ENCODE measurements around the gene KIF26B.
"Not testable (repeated sequence)": the region's sequence is repeated elsewhere in the genome, so short reads cannot be mapped to it uniquely, and the experiment has no call there.

KIF26B gene

GRCh38 chr1:245323765-245324164, 169.0 kb downstream of the KIF26B start:
- not testable (repeated sequence) for DNase-seq (ENCODE audit: low read depth)

- no peak for DNase-seq (ENCODE audit: low read depth)
Measured at GRCh38 chr1:245325922-245326795, 171.4 kb downstream of the KIF26B start.

- DNase-seq (ENCODE audit: low read depth): no peak
Measured at GRCh38 chr1:245327360-245327759, 172.6 kb downstream of the KIF26B start.

DNA sequence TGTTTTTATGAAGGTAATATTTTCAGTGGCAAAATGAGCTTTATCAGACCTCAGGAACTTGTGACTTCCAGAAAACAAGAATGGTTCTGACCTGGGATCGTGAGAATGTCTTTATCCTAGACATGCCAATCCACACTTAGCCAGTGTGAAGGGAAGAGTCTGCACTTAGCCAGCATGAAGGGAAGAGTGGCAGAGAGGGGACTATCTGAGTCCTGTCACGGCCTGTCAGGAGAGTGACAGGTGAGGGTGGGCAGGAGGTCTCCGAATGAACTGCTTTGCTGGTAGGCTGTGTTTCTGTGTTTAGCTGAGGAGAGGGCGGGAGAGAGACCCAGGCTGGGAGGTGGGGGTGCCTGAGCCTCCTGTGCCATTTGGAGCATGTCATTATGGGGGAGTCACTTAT, 173.1 kb downstream of the KIF26B start:
- DNase-seq (ENCODE audit: low read depth): no peak

GRCh38 chr1:245330951-245331350, 176.2 kb downstream of the KIF26B start:
- no peak for DNase-seq (ENCODE audit: low read depth)

DNA sequence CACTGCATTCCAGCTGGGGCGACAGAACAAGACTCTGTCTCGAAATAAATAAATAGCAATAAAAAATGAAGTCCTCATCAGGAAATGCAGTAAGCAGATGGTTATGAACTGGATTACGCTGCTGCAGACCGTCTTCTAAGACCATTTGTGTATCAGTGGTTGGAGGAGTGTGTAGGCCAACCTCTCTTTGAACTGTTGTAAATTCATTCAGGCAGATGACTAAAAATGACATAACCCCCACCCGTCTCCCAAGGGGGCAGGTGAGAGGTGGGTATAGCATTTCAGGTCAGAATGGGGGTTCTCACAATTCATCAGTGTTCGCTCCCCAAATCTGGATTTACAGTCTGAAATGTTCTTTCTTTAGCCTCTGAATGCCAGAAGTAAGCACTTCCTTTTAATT, 177.3 kb downstream of the KIF26B start:
- DNase-seq (ENCODE audit: low read depth): no peak

DNA sequence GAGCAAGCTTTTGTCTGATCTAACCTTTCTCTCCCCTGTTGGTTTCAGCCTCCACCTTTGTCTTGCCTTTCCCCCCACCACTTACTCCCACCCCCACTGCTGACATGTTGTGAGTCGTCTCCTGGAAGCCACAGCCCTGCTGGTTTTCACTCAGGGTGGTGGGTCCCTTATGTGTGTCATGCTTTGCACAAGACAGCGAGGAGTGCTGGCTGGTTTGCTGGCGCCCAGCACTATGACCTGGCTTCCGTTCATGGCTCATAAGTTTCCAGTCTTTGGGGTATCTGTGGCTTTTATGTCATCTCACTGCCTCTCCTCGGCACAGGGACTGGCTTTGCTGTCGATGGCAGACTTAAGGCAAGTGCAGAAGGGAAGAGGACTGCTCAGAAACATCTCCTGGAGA, 177.7 kb downstream of the KIF26B start:
- DNase-seq (ENCODE audit: low read depth): no peak

DNA sequence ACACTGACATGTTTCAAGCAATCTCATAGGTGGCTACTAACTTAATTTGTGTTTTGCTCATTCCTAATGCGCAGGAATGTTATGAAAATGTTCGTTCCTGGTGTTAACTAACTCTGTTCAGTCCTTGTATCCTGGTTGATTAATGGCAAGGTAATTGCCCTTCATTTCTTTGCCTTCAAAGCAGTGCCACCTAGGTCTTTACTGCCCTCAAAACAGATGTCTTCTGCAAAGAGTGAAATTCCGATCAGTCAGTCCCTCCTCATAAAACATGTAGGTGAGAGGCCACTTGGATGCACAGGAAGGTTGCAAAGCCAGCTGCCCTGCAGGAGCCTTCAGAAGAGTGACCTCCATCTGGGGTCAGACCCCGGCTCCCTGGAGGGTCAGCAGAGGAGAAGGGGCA, 179.4 kb downstream of the KIF26B start:
- DNase-seq (ENCODE audit: low read depth): no peak

- DNase-seq (ENCODE audit: low read depth): no peak
Measured at GRCh38 chr1:245334827-245335490, 180.2 kb downstream of the KIF26B start.

DNA sequence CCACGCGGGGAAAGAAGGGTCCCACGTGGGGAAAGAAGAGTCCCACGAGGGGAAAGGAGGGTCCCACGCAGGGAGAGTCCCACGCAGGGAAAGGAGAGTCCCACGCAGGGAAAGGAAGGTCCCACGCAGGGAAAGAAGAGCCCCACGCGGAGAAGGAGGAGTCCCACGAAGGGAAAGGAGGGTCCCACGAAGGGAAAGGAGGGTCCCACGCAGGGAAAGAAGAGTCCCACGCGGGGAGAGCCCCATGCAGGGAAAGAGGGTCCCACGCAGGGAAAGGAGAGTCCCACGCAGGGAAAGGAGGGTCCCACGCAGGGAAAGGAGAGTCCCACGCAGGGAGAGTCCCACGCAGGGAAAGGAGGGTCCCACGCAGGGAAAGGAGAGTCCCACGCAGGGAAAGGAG, 180.9 kb downstream of the KIF26B start:
- not testable (repeated sequence) for DNase-seq (ENCODE audit: low read depth)

DNA sequence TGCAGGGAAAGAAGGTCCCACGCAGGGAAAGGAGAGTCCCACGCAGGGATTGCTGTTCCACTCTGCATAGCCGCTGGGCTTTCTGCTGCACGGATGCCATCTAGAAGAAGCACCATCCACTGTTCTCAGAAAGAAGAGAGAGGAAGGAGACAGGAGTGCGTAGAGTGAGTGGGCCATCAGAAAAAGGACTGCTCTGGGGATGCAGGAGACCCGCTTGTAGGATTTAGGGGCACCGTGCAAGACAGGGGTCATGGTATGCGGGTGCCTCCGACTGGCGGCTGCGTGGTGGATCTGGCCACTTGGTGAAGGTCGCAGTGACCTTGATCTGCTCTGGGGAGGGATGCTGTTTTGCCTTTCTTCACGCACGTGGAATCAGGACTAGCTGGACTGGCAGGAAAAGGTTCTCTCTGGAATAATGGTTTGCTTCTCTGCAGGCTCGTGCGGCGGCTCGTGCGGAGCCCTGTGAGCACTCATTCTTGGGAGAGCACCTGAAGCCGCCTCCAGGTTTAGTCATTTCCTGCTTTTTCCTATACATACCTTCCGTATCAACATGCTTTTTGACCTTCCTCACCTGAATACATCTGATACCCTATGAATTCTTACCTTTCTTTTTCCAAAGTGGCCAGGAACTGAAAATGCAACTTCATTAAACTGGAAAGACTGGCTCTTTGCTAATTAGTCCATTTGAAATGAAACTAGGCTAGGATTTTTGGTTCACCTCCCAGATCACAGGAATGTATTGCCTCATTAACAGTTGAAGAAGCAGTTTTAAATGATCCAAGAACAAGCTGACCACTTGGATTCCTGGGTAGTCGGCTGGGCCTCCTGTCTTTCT, 181.6 kb downstream of the KIF26B start:
- no peak for DNase-seq (ENCODE audit: low read depth)

GRCh38 chr1:245336984-245337355, 182.2 kb downstream of the KIF26B start:
- DNase-seq (ENCODE audit: low read depth): not testable (repeated sequence)

- DNase-seq (ENCODE audit: low read depth): no peak
Measured at GRCh38 chr1:245337829-245338484, 183.2 kb downstream of the KIF26B start.

DNA sequence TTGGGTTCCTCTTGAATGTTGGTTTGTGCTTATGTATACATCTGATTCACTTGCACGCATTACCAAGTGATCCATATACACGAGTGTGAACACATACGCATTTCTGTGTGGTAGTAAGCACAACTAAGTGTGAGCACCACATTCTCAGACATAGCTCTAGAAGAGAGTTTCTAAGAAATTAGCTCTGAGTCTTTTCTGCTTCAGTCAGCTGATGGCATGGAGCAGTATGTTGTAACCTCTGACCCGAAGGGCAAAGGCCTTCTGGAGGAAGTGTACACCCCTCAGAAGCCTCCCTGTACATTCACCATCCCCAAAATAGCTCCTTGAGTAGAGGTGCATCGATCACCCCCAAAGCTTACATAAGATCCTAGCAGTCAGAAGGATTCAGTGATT, 183.7 kb downstream of the KIF26B start:
- DNase-seq (ENCODE audit: low read depth): no peak

- no peak for DNase-seq (ENCODE audit: low read depth)
Measured at GRCh38 chr1:245341743-245342142, 187.0 kb downstream of the KIF26B start.

GRCh38 chr1:245345191-245345884, 190.6 kb downstream of the KIF26B start:
- no peak for DNase-seq (ENCODE audit: low read depth)

DNA sequence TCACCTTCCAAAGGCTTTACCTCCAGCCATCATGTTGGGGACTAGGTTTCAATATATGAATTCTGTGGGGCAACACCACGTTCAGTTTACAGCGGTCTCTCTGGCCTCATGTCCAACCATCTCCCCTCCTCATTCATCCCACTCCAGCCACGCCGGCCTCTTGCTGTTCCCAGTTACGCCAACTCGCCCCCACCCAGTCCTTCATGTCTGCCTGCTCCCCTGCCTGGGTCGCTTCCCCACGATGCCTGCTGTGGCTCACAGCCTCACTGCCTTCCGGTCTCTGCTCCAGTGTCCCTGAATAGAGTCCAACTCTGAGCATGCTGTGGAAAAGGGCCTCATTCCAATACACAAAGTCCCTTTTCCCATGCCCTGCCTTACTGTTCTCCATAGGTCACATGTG, 193.8 kb downstream of the KIF26B start:
- DNase-seq (ENCODE audit: low read depth): no peak

DNA sequence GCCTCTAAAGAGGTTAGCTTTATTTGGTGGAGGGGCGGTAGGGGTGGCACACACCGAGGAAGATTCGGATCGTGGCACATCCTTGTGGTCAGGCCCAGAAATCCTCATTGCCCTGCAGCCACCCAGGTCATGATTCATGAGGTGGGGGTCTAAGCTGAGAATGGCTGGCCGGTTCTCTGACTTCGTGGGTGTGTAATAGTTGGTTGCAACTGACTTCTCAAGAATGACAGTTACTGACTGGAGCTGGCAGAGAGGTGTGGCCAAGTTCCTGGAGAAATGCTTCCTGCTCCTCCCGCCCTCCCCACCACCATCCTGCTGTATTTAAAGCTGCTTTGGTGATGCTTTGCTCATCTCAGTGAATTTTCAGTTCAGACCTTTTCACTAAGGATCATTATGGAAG, 198.6 kb downstream of the KIF26B start:
- no peak for DNase-seq (ENCODE audit: low read depth)

DNA sequence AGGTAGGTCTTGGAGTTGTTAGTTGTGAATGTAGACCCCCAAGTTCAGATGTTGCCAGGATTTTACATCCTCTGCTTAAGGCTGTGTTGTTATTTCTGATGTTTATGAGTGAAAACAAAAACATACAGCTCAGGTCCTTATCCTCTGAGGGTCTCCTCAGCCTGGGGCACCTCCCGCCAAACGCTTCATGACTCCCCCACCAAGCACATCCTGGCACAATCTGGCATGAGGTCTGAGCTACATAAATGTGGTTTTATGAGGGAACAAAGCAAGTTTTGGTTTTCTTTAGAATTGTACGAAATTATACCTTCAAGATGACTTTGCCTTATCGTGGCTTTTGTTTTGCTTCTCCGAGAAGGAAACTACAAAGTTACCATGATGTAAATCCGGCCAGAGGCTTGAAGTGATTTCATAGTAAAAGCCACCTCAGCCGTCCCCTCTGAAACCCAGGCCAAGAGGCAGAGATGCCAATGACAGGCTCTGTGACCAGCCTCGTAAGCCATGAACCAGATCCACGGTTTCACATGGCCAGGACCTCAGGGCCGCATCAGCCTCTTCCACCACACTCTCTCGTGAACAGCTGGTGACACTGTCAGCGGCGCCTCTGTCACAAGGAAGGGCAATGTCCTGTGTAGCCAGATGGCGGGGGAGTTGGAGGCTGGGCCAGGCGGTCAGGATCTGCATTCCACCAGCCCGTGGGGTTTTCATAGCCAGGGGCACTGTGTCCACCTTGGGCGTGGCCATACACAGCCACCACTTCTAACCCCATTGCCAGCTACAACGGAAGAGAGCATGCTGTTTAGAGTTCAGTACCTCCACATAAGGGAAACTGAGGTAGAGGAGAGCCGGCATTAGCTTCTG, 199.4 kb downstream of the KIF26B start:
- no peak for DNase-seq (ENCODE audit: low read depth)

GRCh38 chr1:245355851-245356630, 201.3 kb downstream of the KIF26B start:
- not testable (repeated sequence) for DNase-seq (ENCODE audit: low read depth)
